Measurements from ENCODE around the gene PPARD. TPM values are rescaled to one million over a fixed set of nuclear protein-coding genes. Genes with fewer than 3 reads are reported as not detected.
"Not testable (repeated sequence)": the region's sequence is repeated elsewhere in the genome, so short reads cannot be mapped to it uniquely, and the experiment has no call there.

Gene PPARD
- total and polyA plus RNA-seq, 2 experiments from 2014 or later, result 9.1 to 20.4 TPM

DNA sequence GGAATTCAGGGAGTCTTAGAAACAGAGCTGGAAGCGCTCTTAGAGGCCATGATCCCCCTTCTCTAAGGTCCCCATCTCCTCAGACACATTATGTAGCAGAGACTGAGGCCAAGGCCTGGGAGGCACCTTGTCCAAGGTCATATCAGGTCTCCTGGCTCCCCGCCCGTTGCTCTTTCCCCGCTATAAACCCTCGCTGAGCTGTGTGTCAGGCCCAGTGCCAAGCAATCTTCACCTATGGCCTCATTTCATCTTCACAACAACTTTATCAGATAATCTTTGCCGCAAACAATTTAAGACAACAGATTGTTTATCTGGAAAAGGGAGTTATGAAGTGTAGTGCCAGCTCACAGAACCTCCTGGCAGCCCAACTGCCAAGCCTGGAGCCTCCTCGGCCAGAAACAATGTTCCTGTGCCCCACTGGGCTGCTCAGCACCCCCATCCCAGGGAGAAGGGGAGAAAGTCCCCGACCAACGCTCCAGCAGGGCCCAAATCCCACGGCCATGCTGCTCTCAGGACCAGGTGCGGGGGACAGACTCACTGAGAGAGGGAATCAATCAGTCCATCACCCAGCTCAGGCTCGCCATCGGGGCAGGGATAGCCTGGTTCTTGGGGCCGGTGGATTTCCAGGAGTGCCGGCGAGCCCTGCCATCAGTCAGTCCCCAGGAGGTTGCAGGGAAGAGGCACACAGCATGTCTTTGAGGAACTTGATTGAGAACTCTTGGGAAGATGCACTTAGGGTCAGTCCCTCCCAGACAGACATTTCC lies 92.9 kb downstream of the PPARD start:
- Histone ChIP-seq H3K27me3 (no peaks in the 10 kb centered on the region), H3K4me3 (no peak overlapping the region), H3K27ac (no peak overlapping the region), H2AFZ (no peak overlapping the region), H3K9me3 (ENCODE audit: low read depth) (no peaks in the 10 kb centered on the region), H3K79me2 (no peaks in the 10 kb centered on the region), H3K36me3 (replicated peaks; ENCODE audit: insufficient read depth, low read depth) (no peaks in the 10 kb centered on the region), H3K4me1 (ENCODE audit: insufficient read depth) (peaks cover 7% of the 10 kb centered on the region), H3K9me2 (replicated peaks; ENCODE audit: insufficient read depth) (no peaks in the 10 kb centered on the region), H4K20me1 (ENCODE audit: insufficient read depth, poor library complexity, severe bottlenecking) (no peaks in the 10 kb centered on the region), H3K4me2 (no peak overlapping the region)
- TF ChIP-seq, protein P1, sequence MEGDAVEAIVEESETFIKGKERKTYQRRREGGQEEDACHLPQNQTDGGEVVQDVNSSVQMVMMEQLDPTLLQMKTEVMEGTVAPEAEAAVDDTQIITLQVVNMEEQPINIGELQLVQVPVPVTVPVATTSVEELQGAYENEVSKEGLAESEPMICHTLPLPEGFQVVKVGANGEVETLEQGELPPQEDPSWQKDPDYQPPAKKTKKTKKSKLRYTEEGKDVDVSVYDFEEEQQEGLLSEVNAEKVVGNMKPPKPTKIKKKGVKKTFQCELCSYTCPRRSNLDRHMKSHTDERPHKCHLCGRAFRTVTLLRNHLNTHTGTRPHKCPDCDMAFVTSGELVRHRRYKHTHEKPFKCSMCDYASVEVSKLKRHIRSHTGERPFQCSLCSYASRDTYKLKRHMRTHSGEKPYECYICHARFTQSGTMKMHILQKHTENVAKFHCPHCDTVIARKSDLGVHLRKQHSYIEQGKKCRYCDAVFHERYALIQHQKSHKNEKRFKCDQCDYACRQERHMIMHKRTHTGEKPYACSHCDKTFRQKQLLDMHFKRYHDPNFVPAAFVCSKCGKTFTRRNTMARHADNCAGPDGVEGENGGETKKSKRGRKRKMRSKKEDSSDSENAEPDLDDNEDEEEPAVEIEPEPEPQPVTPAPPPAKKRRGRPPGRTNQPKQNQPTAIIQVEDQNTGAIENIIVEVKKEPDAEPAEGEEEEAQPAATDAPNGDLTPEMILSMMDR (IDR thresholded peaks at IDR 0.05; ENCODE audit: poor library complexity), result no peak
- TF ChIP-seq EZH2phosphoT487 (IDR thresholded peaks at IDR 0.05; ENCODE audit: low read depth, severe bottlenecking, unreplicated experiment) (no peak), EZH2 (IDR thresholded peaks at IDR 0.05; ENCODE audit: borderline replicate concordance) (no peak)
- no peak for DNase-seq (ENCODE audit: low spot score)
- 83% methylated on average over 16 of the region's 16 CpGs for WGBS (ENCODE audit: low lambda C conversion rate, missing lambda C conversion rate)

- no peak overlapping the region for H2AFZ ChIP-seq
Observed at GRCh38 chr6:35436071-35436857, 93.9 kb downstream of the PPARD start.

DNA sequence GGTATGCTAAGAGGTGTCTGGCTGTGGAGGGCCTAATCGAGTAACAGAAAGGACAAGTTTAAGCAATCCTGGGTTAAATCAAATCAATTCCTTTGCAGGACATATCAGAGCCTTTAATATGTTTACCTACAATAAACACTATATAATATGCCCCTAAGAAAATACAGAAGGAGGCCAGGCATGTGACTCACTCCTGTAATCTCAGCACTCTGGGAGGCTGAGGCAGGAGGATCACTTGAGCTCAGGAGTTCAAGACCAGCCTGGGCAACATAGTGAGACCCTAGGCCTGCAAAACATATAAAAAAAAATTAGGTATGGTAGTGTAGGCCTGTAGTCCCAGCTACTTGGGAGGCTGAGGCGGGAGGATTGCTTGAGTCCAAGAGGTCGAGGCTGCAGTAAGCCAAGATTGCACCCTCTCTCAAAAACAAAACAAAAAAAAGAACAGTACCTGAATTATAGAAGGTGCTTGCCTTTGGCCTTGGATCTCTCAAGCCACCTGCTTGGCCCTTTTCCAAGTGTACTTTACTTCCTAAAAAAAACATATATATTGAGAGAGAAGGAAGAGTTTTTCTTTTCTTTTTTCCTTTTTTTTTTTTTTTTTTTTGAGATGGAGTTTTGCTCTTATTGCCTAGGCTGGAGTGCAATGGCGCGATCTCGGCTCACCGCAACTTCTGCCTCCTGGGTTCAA lies 96.2 kb downstream of the PPARD start:
- H3K4me1 ChIP-seq (ENCODE audit: insufficient read depth); H3K27ac ChIP-seq; H3K4me3 ChIP-seq; H3K79me2 ChIP-seq; H3K27me3 ChIP-seq; H2AFZ ChIP-seq; H3K9me3 ChIP-seq (ENCODE audit: low read depth); H4K20me1 ChIP-seq (ENCODE audit: insufficient read depth, poor library complexity, severe bottlenecking); H3K9me2 ChIP-seq (replicated peaks; ENCODE audit: insufficient read depth); DNase-seq (ENCODE audit: low spot score); H3K36me3 ChIP-seq (replicated peaks; ENCODE audit: insufficient read depth, low read depth); H3K4me2 ChIP-seq: not testable (repeated sequence)
- 95% methylated on average over 7 of the region's 7 CpGs for WGBS (ENCODE audit: low lambda C conversion rate, missing lambda C conversion rate)

More at GRCh38 chr6:35436071-35436857, 93.9 kb downstream of the PPARD start:
- Histone ChIP-seq H3K9me3 (ENCODE audit: low read depth) (no peaks in the 10 kb centered on the region), H3K4me1 (ENCODE audit: insufficient read depth) (peaks cover 4% of the 10 kb centered on the region), H3K27me3 (no peaks in the 10 kb centered on the region), H4K20me1 (ENCODE audit: insufficient read depth, poor library complexity, severe bottlenecking) (no peaks in the 10 kb centered on the region), H3K27ac (no peak overlapping the region), H3K4me3 (no peak overlapping the region), H3K36me3 (replicated peaks; ENCODE audit: insufficient read depth, low read depth) (no peaks in the 10 kb centered on the region), H3K4me2 (no peak overlapping the region), H3K9me2 (replicated peaks; ENCODE audit: insufficient read depth) (no peaks in the 10 kb centered on the region), H3K79me2 (no peaks in the 10 kb centered on the region)
- 84% methylated on average over 8 of the region's 8 CpGs for WGBS (ENCODE audit: low lambda C conversion rate, missing lambda C conversion rate)
- no peak for DNase-seq (ENCODE audit: low spot score)
- TF ChIP-seq EZH2phosphoT487 (IDR thresholded peaks at IDR 0.05; ENCODE audit: low read depth, severe bottlenecking, unreplicated experiment) (no peak), EZH2 (IDR thresholded peaks at IDR 0.05; ENCODE audit: borderline replicate concordance) (no peak)
- TF ChIP-seq, protein P1 (IDR thresholded peaks at IDR 0.05; ENCODE audit: poor library complexity), result no peak
